ENCODE results near the gene AMPD2. TPM values are rescaled to one million over a fixed set of nuclear protein-coding genes. Genes with fewer than 3 reads are reported as not detected.
A peak's percentile ranks its signal among the peaks of the same experiment; 100 is the strongest.
"Not testable (repeated sequence)": the region's sequence is repeated elsewhere in the genome, so short reads cannot be mapped to it uniquely, and the experiment has no call there.

The AMPD2 gene
- polyA plus RNA-seq, 3 donors, result 75.0 to 961 (median 117) TPM

DNA sequence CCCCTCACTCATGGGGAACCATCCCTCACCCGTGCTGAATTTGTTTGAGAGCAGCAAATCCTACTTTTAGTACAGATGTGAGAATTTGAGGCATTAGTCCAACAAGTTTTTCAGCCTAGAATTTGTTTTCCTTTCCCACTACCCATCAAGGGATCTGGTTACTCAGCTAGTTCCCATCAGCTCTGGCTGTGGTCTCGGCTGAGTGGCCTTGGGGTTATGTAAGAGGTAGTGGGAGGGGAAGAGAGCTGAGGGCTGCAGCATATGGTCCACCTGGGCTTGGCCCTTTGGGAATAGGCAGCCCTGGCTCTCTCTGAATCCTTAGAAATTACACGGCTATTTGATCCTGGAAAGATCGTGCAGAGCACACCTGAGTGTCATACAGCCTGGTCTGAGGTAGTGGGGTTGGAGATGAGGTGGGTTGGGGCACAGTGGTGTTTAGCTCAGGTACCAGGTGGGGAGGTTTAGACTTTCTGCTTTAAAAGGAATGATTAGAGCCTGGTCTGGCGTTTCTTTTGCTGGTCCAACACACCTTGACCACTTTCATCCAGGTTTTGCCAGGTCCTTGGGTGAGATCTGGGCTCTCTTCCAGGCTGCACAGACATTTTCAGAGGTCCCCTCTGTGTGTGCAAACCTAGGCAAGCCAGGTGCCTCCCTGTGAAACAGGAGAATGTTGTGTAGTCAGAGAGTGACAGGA, 40.5 kb downstream of the AMPD2 start:
- no peak overlapping the region for H3K27ac Mint-ChIP-seq
- intact Hi-C loops (cut with micrococcal nuclease), result no loop called here

DNA sequence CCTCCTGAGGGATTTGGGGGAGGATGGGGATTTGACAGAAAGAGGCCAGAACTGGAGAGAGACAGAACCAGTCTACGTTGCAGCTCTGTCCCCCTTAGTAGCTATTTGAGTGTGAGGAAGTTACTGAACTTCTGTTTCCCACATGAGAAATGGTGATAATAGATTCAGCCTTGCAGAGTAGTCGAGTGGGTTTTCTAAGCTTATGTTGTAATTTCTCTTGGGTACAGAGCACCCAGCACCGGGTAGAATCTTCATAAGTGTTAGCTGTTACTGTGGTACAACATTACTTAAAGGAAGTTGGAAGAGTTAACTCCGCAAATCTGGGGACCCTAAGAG, 41.0 kb downstream of the AMPD2 start:
- not testable (repeated sequence) for H2AFZ ChIP-seq (ENCODE audit: insufficient read depth, low read depth, low read length, poor library complexity, severe bottlenecking); H3K4me3 Mint-ChIP-seq; DNase-seq

More for the DNA sequence above, 40.5 kb downstream of the AMPD2 start:
- no peak overlapping the region for H3K9ac ChIP-seq (ENCODE audit: insufficient read depth, low read length, poor library complexity, severe bottlenecking)
- peaks cover 0 to 3% of the 10 kb centered on the region in 2 donors for H3K36me3 ChIP-seq (replicated peaks in 1 of 2; ENCODE audit: control insufficient read depth in 1 of 2, insufficient read depth in 2 of 2, low read length in 2 of 2)
- DNase-seq, result no peak
- no peak overlapping the region for H2AFZ ChIP-seq (ENCODE audit: insufficient read depth, low read depth, low read length, poor library complexity, severe bottlenecking)
- H3K36me3 Mint-ChIP-seq, result peaks cover 6 to 12% of the 10 kb centered on the region in 2 donors
- no peak overlapping the region for H3K27ac ChIP-seq (ENCODE audit: low read depth in 1 of 2, low read length in 2 of 2)
- no peaks in the 10 kb centered on the region for H3K9me3 ChIP-seq (replicated peaks in 1 of 2; ENCODE audit: control insufficient read depth in 1 of 2, insufficient read depth in 1 of 2, low read length in 2 of 2)
- peaks cover 40 to 48% of the 10 kb centered on the region in 2 donors for H3K4me1 ChIP-seq (ENCODE audit: control insufficient read depth in 1 of 2, insufficient read depth in 2 of 2, low read length in 2 of 2)
- peaks cover 2 to 6% (median 2%) of the 10 kb centered on the region in 3 donors for H3K27me3 Mint-ChIP-seq (ENCODE audit: low read depth in 3 of 3)
- no peaks in the 10 kb centered on the region for H3K79me2 ChIP-seq (ENCODE audit: insufficient read depth, low read length)
- TF ChIP-seq, protein P1, sequence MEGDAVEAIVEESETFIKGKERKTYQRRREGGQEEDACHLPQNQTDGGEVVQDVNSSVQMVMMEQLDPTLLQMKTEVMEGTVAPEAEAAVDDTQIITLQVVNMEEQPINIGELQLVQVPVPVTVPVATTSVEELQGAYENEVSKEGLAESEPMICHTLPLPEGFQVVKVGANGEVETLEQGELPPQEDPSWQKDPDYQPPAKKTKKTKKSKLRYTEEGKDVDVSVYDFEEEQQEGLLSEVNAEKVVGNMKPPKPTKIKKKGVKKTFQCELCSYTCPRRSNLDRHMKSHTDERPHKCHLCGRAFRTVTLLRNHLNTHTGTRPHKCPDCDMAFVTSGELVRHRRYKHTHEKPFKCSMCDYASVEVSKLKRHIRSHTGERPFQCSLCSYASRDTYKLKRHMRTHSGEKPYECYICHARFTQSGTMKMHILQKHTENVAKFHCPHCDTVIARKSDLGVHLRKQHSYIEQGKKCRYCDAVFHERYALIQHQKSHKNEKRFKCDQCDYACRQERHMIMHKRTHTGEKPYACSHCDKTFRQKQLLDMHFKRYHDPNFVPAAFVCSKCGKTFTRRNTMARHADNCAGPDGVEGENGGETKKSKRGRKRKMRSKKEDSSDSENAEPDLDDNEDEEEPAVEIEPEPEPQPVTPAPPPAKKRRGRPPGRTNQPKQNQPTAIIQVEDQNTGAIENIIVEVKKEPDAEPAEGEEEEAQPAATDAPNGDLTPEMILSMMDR (IDR thresholded peaks at IDR 0.05), result no peak
- H3K27me3 ChIP-seq (ENCODE audit: control insufficient read depth in 2 of 2, insufficient read depth in 2 of 2, low read length in 2 of 2), result no peaks in the 10 kb centered on the region
- no peaks in the 10 kb centered on the region for H4K20me1 ChIP-seq (ENCODE audit: insufficient read depth, low read length)
- H3K4me3 ChIP-seq (replicated peaks in 1 of 3; ENCODE audit: low read depth in 2 of 3, low read length in 3 of 3), result no peak overlapping the region
- peaks cover 0 to 1% (median 0%) of the 10 kb centered on the region in 7 donors for H3K9me3 Mint-ChIP-seq
- WGBS (ENCODE audit: insufficient coverage), result 78% methylated on average over 4 of the region's 5 CpGs
- no peak overlapping the region for H3K4me2 ChIP-seq (replicated peaks; ENCODE audit: extremely low read depth, low read length, poor library complexity, severe bottlenecking)
- H3K4me3 Mint-ChIP-seq, result no peak overlapping the region
- H3K4me1 Mint-ChIP-seq, result peaks cover 59% of the 10 kb centered on the region

More for the DNA sequence above, 41.0 kb downstream of the AMPD2 start:
- H3K4me3 ChIP-seq (replicated peaks in 1 of 3; ENCODE audit: low read depth in 2 of 3, low read length in 3 of 3); H3K9me3 Mint-ChIP-seq; H3K9me3 ChIP-seq (replicated peaks in 1 of 2; ENCODE audit: control insufficient read depth in 1 of 2, insufficient read depth in 1 of 2, low read length in 2 of 2); H3K4me2 ChIP-seq (replicated peaks; ENCODE audit: extremely low read depth, low read length, poor library complexity, severe bottlenecking); H3K79me2 ChIP-seq (ENCODE audit: insufficient read depth, low read length); intact Hi-C loops (cut with micrococcal nuclease); H4K20me1 ChIP-seq (ENCODE audit: insufficient read depth, low read length); H3K27me3 Mint-ChIP-seq (ENCODE audit: low read depth in 3 of 3); H3K9ac ChIP-seq (ENCODE audit: insufficient read depth, low read length, poor library complexity, severe bottlenecking); H3K27ac ChIP-seq (ENCODE audit: low read depth in 1 of 2, low read length in 2 of 2); H3K27me3 ChIP-seq (ENCODE audit: control insufficient read depth in 2 of 2, insufficient read depth in 2 of 2, low read length in 2 of 2); H3K36me3 ChIP-seq (replicated peaks in 1 of 2; ENCODE audit: control insufficient read depth in 1 of 2, insufficient read depth in 2 of 2, low read length in 2 of 2): not testable (repeated sequence)
- H3K4me1 Mint-ChIP-seq, result peaks cover 54% of the 10 kb centered on the region
- H3K27ac Mint-ChIP-seq, result peak overlapping the region in 1 of 7 donors; percentile 16
- H3K4me1 ChIP-seq (ENCODE audit: control insufficient read depth in 1 of 2, insufficient read depth in 2 of 2, low read length in 2 of 2), result peaks cover 35 to 42% of the 10 kb centered on the region in 2 donors
- H3K36me3 Mint-ChIP-seq, result peaks cover 8 to 14% of the 10 kb centered on the region in 2 donors
- WGBS (ENCODE audit: insufficient coverage), result no CpG with 5 or more reads among the region's 4 CpGs
